MCF 10A (cell line): ENCODE results near the gene ZNF649. TPM values are rescaled to one million over a fixed set of nuclear protein-coding genes. Genes with fewer than 3 reads are reported as not detected.

Experiments used
- Bru-seq: library from RNA; stranded (reverse); fragments of 400-500 nt; gene quantifications from one replicate; lab custom pipeline; 2021; lab: Mats Ljungman, UMichigan
- BruChase-seq, 2 experiments: library from RNA; stranded (reverse); fragments of 400-500 nt; gene quantifications; one replicate each; lab custom pipeline; 2021; lab: Mats Ljungman, UMichigan
- BruUV-seq: library from RNA; stranded (reverse); fragments of 400-500 nt; replicated peaks from 2 replicates; lab custom pipeline; 2021; lab: Mats Ljungman, UMichigan
- CTCF ChIA-PET: fragments of 300-600 bp; sonication (Branson Sonifier 250); formaldehyde crosslinking; extraction: SDS; loops from one replicate; lab custom pipeline; 2021; ENCODE audit warnings: antibody characterized with exemption, inconsistent platforms; lab: Yijun Ruan, JAX
- POLR2A ChIA-PET: fragments of 300-600, 350-650 bp; sonication (Branson Sonifier 250); formaldehyde crosslinking; extraction: SDS; loops from one replicate; lab custom pipeline; 2020; ENCODE audit warnings: antibody characterized with exemption, inconsistent platforms; lab: Yijun Ruan, JAX
- DNase-seq: peaks from one replicate; pipeline ENCODE4 v3.0.0-alpha.2; 2018; ENCODE audit not compliant: unreplicated experiment
- H3K27ac Mint-ChIP-seq: one replicate; pipeline ENCODE4 v1.8.0; 2022; ENCODE audit warnings: mild to moderate bottlenecking, low read depth, mixed read lengths; ENCODE audit not compliant: unreplicated experiment
- H3K27me3 Mint-ChIP-seq: one replicate; pipeline ENCODE4 v1.8.0; 2022; ENCODE audit warnings: mixed read lengths; ENCODE audit not compliant: insufficient read depth, unreplicated experiment
- H3K36me3 Mint-ChIP-seq: one replicate; pipeline ENCODE4 v1.8.0; 2022; ENCODE audit warnings: mild to moderate bottlenecking, moderate library complexity, mixed read lengths; ENCODE audit not compliant: insufficient read depth, unreplicated experiment
- H3K4me1 Mint-ChIP-seq: one replicate; pipeline ENCODE4 v1.8.0; 2022; ENCODE audit warnings: mixed read lengths; ENCODE audit not compliant: insufficient read depth, unreplicated experiment
- H3K4me3 Mint-ChIP-seq: one replicate; pipeline ENCODE4 v1.8.0; 2022; ENCODE audit warnings: mild to moderate bottlenecking, moderate library complexity, mixed read lengths; ENCODE audit not compliant: unreplicated experiment
- H3K9me3 Mint-ChIP-seq: one replicate; pipeline ENCODE4 v1.8.0; 2022; ENCODE audit warnings: mixed read lengths; ENCODE audit not compliant: unreplicated experiment
- intact Hi-C: fragments of 100-400 bp; cut with micrococcal nuclease; formaldehyde crosslinking; loops from 2 replicates; pipeline ENCODE4 v1.14.1; 2022
- long read RNA-seq: library from polyadenylated mRNA; stranded (forward); transcript quantifications from one replicate; pipeline ENCODE4 v2.0.0, GENCODE V29; 2022
- total RNA-seq: library from RNA; stranded (reverse); gene quantifications from 2 replicates; pipeline ENCODE4 v1.2.3, GENCODE V29; 2022
- TF ChIP-seq, protein P1 (sequence below): fragments of 200-600 bp; IDR thresholded peaks from one replicate; pipeline ENCODE4 v1.8.0; 2022; ENCODE audit warnings: antibody characterized with exemption, mild to moderate bottlenecking; ENCODE audit not compliant: unreplicated experiment

ZNF649 gene
- total RNA-seq (9.5 and 14.5 TPM in 2 replicates), Bru-seq, nascent RNA (percentile 73 among the genes with signal in this experiment), BruChase-seq, experiment 1, labeled RNA remaining after a 6-hour chase (percentile 72 among the genes with signal in this experiment), BruChase-seq, experiment 2, labeled RNA remaining after a 2-hour chase (percentile 77 among the genes with signal in this experiment)
- long read RNA-seq, transcript ZNF649-201 (5 exons, 3,197 nt): major isoform, 14 of 14 reads
- long read RNA-seq, partial matches to known transcripts: 0 of 14 reads
- long read RNA-seq, other reads (novel, unspliced or antisense): 0 of 14 reads

DNA sequence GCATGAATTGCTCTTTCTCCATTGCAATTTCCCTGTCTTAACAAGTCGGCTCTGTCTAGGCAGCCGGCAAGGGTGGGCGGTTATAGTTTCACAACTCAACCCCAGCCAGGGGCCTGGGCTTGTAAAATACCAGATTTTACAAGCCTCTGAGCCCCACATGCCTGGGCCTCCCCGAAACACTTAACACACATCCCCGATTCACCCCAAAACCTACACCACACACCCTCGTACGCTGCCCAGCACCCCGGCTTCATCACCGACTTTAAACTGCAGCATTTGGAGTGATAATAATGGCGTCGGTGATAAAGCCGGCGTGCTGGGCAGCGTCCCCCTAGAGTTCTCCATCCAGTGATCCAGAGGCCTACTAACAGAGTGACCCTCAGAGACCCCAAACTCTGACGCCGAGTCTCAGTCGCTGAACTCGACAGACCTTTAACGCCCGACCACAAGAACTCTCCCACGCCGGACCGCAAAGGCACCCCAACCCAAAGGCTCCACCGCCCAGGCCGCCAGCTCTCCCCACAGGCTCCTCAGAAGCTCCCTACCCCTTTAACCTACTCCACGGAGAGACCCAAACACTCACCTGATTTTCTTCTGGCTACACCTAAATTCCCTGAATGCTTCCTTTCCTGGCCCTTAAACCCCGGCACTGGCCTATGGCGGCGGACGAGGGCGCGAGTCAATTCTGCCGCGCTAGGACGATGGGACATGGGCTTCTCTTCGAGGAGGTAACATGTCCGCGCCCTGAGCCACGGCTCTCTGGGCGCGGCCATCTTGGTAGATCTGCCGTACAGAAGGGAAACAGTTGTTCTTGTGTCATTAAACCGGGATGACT, at the start of gene ZNF649:
TSS of gene ZNF649 (minus strand) at position 687 of the 835 bp plus-strand sequence. CDS start 4,910 bp downstream, outside the sequence.
- no TSS peak for BruUV-seq
- intact Hi-C loops: no loop called here
- Mint-ChIP-seq H3K9me3 (peaks cover 16% of the 10 kb centered on the region), H3K4me3 (peak within 1 kb of the TSS; percentile 94), H3K27me3 (no peaks in the 10 kb centered on the region), H3K27ac (peak within 1 kb of the TSS; percentile 94), H3K4me1 (no peaks in the 10 kb centered on the region), H3K36me3 (peaks cover 21% of the 10 kb centered on the region)
- DNase-seq: peak; percentile 92
- POLR2A ChIA-PET: no interaction called here
- CTCF ChIA-PET: interaction anchor here (0.7 kb wide), 1 partner anchor 22 kb away, joined by 3 read pairs; the partner anchor contains the start of gene ZNF613
- TF ChIP-seq, protein P1, sequence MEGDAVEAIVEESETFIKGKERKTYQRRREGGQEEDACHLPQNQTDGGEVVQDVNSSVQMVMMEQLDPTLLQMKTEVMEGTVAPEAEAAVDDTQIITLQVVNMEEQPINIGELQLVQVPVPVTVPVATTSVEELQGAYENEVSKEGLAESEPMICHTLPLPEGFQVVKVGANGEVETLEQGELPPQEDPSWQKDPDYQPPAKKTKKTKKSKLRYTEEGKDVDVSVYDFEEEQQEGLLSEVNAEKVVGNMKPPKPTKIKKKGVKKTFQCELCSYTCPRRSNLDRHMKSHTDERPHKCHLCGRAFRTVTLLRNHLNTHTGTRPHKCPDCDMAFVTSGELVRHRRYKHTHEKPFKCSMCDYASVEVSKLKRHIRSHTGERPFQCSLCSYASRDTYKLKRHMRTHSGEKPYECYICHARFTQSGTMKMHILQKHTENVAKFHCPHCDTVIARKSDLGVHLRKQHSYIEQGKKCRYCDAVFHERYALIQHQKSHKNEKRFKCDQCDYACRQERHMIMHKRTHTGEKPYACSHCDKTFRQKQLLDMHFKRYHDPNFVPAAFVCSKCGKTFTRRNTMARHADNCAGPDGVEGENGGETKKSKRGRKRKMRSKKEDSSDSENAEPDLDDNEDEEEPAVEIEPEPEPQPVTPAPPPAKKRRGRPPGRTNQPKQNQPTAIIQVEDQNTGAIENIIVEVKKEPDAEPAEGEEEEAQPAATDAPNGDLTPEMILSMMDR: no peak

DNA sequence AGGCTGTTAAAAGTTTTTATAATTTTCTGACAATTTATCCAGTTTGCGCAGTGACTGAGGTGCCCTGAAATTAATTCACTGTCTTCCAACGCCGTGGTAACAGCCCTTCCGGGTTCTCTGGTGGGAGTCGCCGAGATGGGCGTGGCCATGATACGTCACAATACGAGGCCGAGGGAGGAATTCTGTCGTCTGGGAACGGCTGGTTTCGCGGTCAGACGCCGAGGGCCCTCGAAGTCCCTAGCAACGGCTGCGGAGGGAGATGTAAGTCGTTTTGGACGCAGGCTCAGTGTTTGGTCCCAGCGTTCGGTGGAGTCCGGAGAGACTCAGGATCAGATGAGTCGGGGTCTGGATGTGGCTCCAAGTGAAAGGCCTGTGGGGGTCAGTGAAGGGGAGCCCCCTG, 44.2 kb upstream of the ZNF649 start:
- no peaks in the 10 kb centered on the region for H3K4me1 Mint-ChIP-seq
- TF ChIP-seq, protein P1: no peak
- ChIA-PET CTCF (interaction anchor here (0.6 kb wide), 1 partner anchor 250 kb away, joined by 5 read pairs; no protein-coding TSS in a partner anchor), POLR2A (no interaction called here)
- intact Hi-C loops: no loop called here
- H3K27me3 Mint-ChIP-seq: no peaks in the 10 kb centered on the region
- DNase-seq: no peak
- peaks cover 47% of the 10 kb centered on the region for H3K9me3 Mint-ChIP-seq
- BruUV-seq: no TSS peak
- no peak overlapping the region for H3K27ac Mint-ChIP-seq
- H3K4me3 Mint-ChIP-seq: no peak overlapping the region
- H3K36me3 Mint-ChIP-seq: peaks cover 14% of the 10 kb centered on the region

DNA sequence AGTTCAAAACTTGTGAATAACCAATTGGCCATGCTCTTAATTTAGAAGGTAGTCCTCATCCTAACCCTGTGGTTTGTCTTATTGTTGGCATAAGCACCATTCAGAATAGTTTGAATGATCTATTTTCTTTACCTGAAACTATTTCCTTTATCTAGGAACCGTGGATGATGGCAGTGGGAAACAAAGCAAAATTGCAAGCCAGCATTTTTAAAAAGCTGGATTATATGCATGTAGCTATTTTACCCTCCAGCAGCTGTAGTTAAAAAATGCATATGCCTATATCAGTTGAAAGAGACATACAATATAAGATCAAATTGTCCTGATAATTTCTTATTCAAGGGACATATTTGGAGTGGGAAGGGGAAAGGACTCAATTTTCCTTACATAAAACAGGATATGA, 41.8 kb upstream of the ZNF649 start:
- Mint-ChIP-seq H3K4me3 (no peak overlapping the region), H3K36me3 (peaks cover 37% of the 10 kb centered on the region), H3K27me3 (no peaks in the 10 kb centered on the region), H3K27ac (no peak overlapping the region), H3K9me3 (peaks cover 55% of the 10 kb centered on the region), H3K4me1 (no peaks in the 10 kb centered on the region)
- CTCF ChIA-PET: no interaction called here
- no TSS peak for BruUV-seq
- POLR2A ChIA-PET: interaction anchor here (1.3 kb wide), 1 partner anchor 10 kb away, joined by 3 read pairs; no protein-coding TSS in a partner anchor
- TF ChIP-seq, protein P1: no peak
- DNase-seq: no peak
- intact Hi-C loops: no loop called here
